Adrenal gland (tissue), 12 donors: Measurements from ENCODE around the gene BCL11A. TPM values are rescaled to one million over a fixed set of nuclear protein-coding genes. Genes with fewer than 3 reads are reported as not detected.

Experiments used
- DNase-seq, 7 donors: peaks; one replicate each; pipeline ENCODE4 v3.0.0-alpha.2; 2019 to 2020
- H3K27ac ChIP-seq, 5 donors: fragments of 200-600 bp; sonication (generic) in 4 of 5; 1 replicate in 3 of 5; 2 replicates in 2 of 5; pipeline versions ENCODE4 v1.5.1 to v1.8.0; 2016 to 2020; ENCODE audit warnings: mild to moderate bottlenecking in 1 of 5
- H3K27me3 ChIP-seq: fragments of 200-600 bp; 2 replicates; pipeline ENCODE4 v1.8.0; 2021
- H3K36me3 ChIP-seq, 2 donors: fragments of 200-600 bp; replicated peaks in 1 of 2; 1 replicate in 1 of 2; 2 replicates in 1 of 2; pipeline versions ENCODE4 v1.5.1 to v1.8.0; 2018 to 2022
- H3K4me1 ChIP-seq, 2 donors: fragments of 200-600 bp; replicated peaks in 1 of 2; 1 replicate in 1 of 2; 2 replicates in 1 of 2; pipeline versions ENCODE4 v1.5.1 to v1.8.0; 2018 to 2021
- H3K4me3 ChIP-seq, 4 donors: fragments of 200-600 bp; sonication (generic) in 3 of 4; one replicate each; pipeline ENCODE4 v1.5.1; 2016 to 2018
- H3K9me3 ChIP-seq, 3 donors: fragments of 200-600 bp; sonication (generic) in 1 of 3; replicated peaks in 1 of 3; 1 replicate in 2 of 3; 2 replicates in 1 of 3; pipeline versions ENCODE4 v1.5.1 to v1.8.0; 2016 to 2021
- POLR2A ChIP-seq, 2 donors: fragments of 450-650 bp; IDR thresholded peaks; one replicate each; pipeline ENCODE4 v1.6.1; 2017; ENCODE audit warnings: antibody characterized with exemption in 2 of 2, mild to moderate bottlenecking in 2 of 2, moderate library complexity in 1 of 2
- WGBS, 4 donors: extraction: QIAGEN DNeasy Blood & Tissue Kit in 2 of 4; methylation state at CpG; one replicate each; pipeline versions ENCODE4 v1.1.5 to v1.1.7; 2013 to 2017; 5-methylcytosine and 5-hydroxymethylcytosine counted together
- intact Hi-C, 2 donors: fragments of 100-400 bp; cut with DNase I; formaldehyde crosslinking; loops; one replicate each; pipeline versions ENCODE4 v1.14.1 to v1.15.0; 2022 to 2023
- polyA plus RNA-seq, 3 donors: library from polyadenylated mRNA; stranded (reverse); fragments of 200-250 nt in 2 of 3; fragments of 350-450 nt in 1 of 3; fragmentation: Illumina TruSeq in 1 of 3; extraction: RNeasy Lipid Tissue Mini Kit (QIAGEN cat#74804) in 1 of 3; gene quantifications; one replicate each; pipeline ENCODE4 v1.2.3, GENCODE V29; 2013 to 2014
- total RNA-seq, 9 donors: library from RNA; depleted of rRNA in 4 of 9; stranded (reverse); fragments of >200 nt in 4 of 9; fragments of 120-200 nt in 1 of 9; fragmentation: NEBNext Ultra II Directional in 1 of 9; extraction: Animal tissue kit (Norgen Biotek cat#: 25700) in 1 of 9; gene quantifications; one replicate each; pipeline versions ENCODE4 v1.1.0 to v1.2.4, GENCODE V29; 2013 to 2023
- TF ChIP-seq, protein P1 (sequence below), 6 experiments: fragments of 450-650 bp in 4 of 6; fragments of 200-600 bp in 2 of 6; sonication (generic) in 1 of 6; IDR thresholded peaks; 1 replicate in 5 of 6; 2 replicates in 1 of 6; pipeline versions ENCODE4 v1.5.1 to v1.8.0; 2016 to 2021; ENCODE audit warnings: antibody characterized with exemption in 6 of 6, mild to moderate bottlenecking in 2 of 6, moderate library complexity in 1 of 6
- donor health status: healthy with polysubstance abuse.
- donor health status: Bipolar disorder and iron deficiency.
- donor health status: DM: yes; HTN: yes; CAD: no.
- donor health status: DM: no; HTN: no; CAD: no.
- donor health status: DM: no; HTN: no; CAD: no.
- donor health status: DM: yes; HTN: yes; CAD: no.

Gene BCL11A
- total and polyA plus RNA-seq, 12 donors, result 2.9 to 16.7 (median 5.3) TPM

DNA sequence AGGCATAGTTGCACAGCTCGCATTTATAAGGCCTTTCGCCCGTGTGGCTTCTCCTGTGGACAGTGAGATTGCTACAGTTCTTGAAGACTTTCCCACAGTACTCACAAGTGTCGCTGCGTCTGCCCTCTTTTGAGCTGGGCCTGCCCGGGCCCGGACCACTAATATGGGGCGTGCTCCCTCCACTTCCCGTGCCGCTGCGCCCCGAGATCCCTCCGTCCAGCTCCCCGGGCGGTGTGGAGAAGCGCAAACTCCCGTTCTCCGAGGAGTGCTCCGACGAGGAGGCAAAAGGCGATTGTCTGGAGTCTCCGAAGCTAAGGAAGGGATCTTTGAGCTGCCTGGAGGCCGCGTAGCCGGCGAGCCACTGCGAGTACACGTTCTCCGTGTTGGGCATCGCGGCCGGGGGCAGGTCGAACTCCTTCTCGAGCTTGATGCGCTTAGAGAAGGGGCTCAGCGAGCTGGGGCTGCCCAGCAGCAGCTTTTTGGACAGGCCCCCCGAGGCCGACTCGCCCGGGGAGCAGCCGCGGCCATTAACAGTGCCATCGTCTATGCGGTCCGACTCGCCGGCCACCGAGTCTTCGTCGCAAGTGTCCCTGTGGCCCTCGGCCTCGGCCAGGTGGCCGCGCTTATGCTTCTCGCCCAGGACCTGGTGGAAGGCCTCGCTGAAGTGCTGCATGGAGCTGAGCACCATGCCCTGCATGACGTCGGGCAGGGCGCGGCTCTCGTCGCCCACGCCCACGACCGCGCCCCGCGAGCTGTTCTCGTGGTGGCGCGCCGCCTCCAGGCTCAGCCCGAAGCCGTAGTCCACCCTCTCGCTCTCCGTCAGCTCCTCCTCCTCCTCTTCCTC lies 92.7 kb downstream of the BCL11A start:
- no peaks in the 10 kb centered on the region for H3K9me3 ChIP-seq
- H3K36me3 ChIP-seq, result no peaks in the 10 kb centered on the region
- H3K27me3 ChIP-seq, result no peaks in the 10 kb centered on the region
- peaks cover 0 to 4% of the 10 kb centered on the region in 2 donors for H3K4me1 ChIP-seq
- no peak for DNase-seq
- TF ChIP-seq, protein P1, sequence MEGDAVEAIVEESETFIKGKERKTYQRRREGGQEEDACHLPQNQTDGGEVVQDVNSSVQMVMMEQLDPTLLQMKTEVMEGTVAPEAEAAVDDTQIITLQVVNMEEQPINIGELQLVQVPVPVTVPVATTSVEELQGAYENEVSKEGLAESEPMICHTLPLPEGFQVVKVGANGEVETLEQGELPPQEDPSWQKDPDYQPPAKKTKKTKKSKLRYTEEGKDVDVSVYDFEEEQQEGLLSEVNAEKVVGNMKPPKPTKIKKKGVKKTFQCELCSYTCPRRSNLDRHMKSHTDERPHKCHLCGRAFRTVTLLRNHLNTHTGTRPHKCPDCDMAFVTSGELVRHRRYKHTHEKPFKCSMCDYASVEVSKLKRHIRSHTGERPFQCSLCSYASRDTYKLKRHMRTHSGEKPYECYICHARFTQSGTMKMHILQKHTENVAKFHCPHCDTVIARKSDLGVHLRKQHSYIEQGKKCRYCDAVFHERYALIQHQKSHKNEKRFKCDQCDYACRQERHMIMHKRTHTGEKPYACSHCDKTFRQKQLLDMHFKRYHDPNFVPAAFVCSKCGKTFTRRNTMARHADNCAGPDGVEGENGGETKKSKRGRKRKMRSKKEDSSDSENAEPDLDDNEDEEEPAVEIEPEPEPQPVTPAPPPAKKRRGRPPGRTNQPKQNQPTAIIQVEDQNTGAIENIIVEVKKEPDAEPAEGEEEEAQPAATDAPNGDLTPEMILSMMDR (IDR thresholded peaks at IDR 0.05), result no peak
- no peak for TF ChIP-seq POLR2A (IDR thresholded peaks at IDR 0.05)
- no peak overlapping the region for H3K4me3 ChIP-seq
- intact Hi-C loops, result no loop called here
- WGBS, 4 donors, result 96 to 98% (median 97%) methylated on average over 42 to 76 of the region's 76 CpGs
- H3K27ac ChIP-seq, result no peak overlapping the region

DNA sequence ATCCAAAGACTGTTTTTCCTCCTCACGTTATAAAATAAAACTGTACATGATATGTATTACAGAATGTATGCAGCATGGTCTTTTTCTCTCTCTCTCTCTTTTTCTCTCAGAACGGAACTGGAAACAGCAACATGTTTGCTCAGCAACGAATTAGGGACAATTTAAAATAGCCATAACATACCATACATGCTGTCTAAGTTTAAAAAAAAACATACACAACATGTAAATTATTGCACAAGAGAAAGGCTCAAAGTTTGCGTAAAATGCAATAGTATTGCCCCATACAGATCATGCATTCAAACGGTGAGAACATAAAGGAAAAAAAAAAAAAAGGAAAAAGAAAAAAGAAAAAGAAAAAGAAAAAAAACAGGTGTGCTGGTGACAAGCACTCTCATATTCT lies 93.6 kb downstream of the BCL11A start:
- H3K27me3 ChIP-seq, result no peaks in the 10 kb centered on the region
- 60 to 72% (median 66%) methylated on average over 5 of the region's 5 CpGs for WGBS, 4 donors
- DNase-seq, result no peak
- no peak overlapping the region for H3K4me3 ChIP-seq
- intact Hi-C loops, result no loop called here
- no peaks in the 10 kb centered on the region for H3K4me1 ChIP-seq
- H3K9me3 ChIP-seq, result no peaks in the 10 kb centered on the region
- no peaks in the 10 kb centered on the region for H3K36me3 ChIP-seq
- TF ChIP-seq POLR2A (IDR thresholded peaks at IDR 0.05), result no peak
- TF ChIP-seq, protein P1 (IDR thresholded peaks at IDR 0.05), result no peak
- no peak overlapping the region for H3K27ac ChIP-seq

DNA sequence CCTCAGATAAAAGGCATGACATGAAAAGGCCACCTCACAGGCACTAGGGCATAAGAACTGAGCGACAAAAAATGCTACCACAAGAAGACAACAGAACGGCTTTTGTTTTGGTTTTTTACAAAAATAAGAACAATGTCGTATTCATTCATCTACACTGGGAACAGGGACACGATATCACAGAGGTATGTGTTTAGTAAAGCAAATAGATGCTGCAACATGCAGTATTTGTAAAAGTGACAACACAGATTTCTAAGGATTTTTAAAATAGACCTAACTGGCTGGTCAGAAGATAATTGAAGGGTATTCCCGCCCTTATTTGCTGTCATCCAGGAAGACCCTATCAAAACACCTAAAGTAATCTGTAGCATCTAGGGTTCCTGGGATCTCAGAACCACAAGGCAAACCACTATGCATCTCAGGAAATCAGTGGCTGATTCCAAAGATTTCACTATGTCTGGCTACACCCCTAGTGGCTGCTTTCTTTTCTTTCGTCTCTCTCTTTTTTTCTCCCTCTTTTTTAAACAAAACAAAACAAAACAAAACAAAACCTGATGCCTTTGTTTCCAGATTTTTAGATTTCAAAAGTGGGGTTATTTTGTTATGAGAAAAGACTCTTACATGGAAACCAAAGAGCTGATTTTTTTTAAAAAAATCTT lies 97.2 kb downstream of the BCL11A start:
- H3K27me3 ChIP-seq, result no peaks in the 10 kb centered on the region
- intact Hi-C loops, result no loop called here
- H3K9me3 ChIP-seq, result no peaks in the 10 kb centered on the region
- TF ChIP-seq POLR2A (IDR thresholded peaks at IDR 0.05), result no peak
- TF ChIP-seq, protein P1 (IDR thresholded peaks at IDR 0.05), result no peak
- 84 to 95% (median 89%) methylated on average over 6 of the region's 6 CpGs for WGBS, 4 donors
- no peak overlapping the region for H3K27ac ChIP-seq
- no peak for DNase-seq
- H3K36me3 ChIP-seq, result no peaks in the 10 kb centered on the region
- H3K4me3 ChIP-seq, result no peak overlapping the region
- no peaks in the 10 kb centered on the region for H3K4me1 ChIP-seq

- intact Hi-C loops, result no loop called here
- Histone ChIP-seq H3K36me3 (no peaks in the 10 kb centered on the region), H3K4me3 (no peak overlapping the region), H3K27me3 (no peaks in the 10 kb centered on the region), H3K9me3 (no peaks in the 10 kb centered on the region), H3K4me1 (no peaks in the 10 kb centered on the region), H3K27ac (no peak overlapping the region)
- DNase-seq, result no peak
- 85 to 93% (median 88%) methylated on average over 9 of the region's 9 CpGs for WGBS, 4 donors
- TF ChIP-seq POLR2A (IDR thresholded peaks at IDR 0.05), result no peak
- TF ChIP-seq, protein P1 (IDR thresholded peaks at IDR 0.05), result no peak
Observed at GRCh38 chr2:60453872-60454271, 99.6 kb downstream of the BCL11A start.
